Measurements from ENCODE around the gene ATXN1. TPM values are rescaled to one million over a fixed set of nuclear protein-coding genes. Genes with fewer than 3 reads are reported as not detected.
A peak's percentile ranks its signal among the peaks of the same experiment; 100 is the strongest.

The ATXN1 gene
- total and polyA plus RNA-seq, 3 donors from 2014 or later = 12.8 to 84.1 (median 64.3) TPM

DNA sequence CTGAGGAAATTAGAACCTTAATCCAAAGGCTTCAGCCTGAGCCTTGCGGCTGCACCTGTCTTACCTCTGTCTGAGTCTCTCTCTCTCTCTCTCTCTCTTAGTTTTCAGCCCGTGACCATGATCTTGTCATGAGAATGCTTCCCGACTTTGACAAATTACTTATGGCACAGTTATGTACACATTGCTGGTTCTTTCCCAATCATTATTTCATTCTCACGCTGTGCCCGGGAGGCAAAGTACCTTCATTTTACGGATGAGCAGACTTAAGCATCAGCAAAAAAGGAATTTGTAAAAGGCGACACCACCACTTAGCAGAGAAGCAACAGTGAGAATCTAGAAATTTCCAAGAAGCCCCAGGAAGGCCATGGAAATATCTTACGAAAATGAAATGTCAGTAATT is 468.3 kb downstream of the ATXN1 start:
- Histone ChIP-seq H3K4me3 (no peak overlapping the region), H3K9me3 (no peaks in the 10 kb centered on the region), H3K27ac (no peak overlapping the region), H3K36me3 (ENCODE audit: low read depth, missing control alignments) (no peaks in the 10 kb centered on the region), H3K27me3 (no peaks in the 10 kb centered on the region), H3K4me1 (no peaks in the 10 kb centered on the region)
- 90 to 93% methylated on average over 8 of the region's 8 CpGs for WGBS, 2 donors
- intact Hi-C loops (cut with DNase I; ENCODE audit: low total_unique reads) = no loop called here
- DNase-seq = no peak
- TF ChIP-seq, protein P1, sequence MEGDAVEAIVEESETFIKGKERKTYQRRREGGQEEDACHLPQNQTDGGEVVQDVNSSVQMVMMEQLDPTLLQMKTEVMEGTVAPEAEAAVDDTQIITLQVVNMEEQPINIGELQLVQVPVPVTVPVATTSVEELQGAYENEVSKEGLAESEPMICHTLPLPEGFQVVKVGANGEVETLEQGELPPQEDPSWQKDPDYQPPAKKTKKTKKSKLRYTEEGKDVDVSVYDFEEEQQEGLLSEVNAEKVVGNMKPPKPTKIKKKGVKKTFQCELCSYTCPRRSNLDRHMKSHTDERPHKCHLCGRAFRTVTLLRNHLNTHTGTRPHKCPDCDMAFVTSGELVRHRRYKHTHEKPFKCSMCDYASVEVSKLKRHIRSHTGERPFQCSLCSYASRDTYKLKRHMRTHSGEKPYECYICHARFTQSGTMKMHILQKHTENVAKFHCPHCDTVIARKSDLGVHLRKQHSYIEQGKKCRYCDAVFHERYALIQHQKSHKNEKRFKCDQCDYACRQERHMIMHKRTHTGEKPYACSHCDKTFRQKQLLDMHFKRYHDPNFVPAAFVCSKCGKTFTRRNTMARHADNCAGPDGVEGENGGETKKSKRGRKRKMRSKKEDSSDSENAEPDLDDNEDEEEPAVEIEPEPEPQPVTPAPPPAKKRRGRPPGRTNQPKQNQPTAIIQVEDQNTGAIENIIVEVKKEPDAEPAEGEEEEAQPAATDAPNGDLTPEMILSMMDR (IDR thresholded peaks at IDR 0.05) = no peak
- TF ChIP-seq POLR2A (IDR thresholded peaks at IDR 0.05) = no peak

- Histone ChIP-seq H3K4me3 (no peak overlapping the region), H3K4me1 (no peaks in the 10 kb centered on the region), H3K9me3 (no peaks in the 10 kb centered on the region), H3K27me3 (no peaks in the 10 kb centered on the region), H3K27ac (no peak overlapping the region), H3K36me3 (ENCODE audit: low read depth, missing control alignments) (no peaks in the 10 kb centered on the region)
- WGBS, 2 donors = 83 to 89% methylated on average over 5 of the region's 5 CpGs
- intact Hi-C loops (cut with DNase I; ENCODE audit: low total_unique reads) = no loop called here
- no peak for DNase-seq
- TF ChIP-seq, protein P1 (IDR thresholded peaks at IDR 0.05) = no peak
- TF ChIP-seq POLR2A (IDR thresholded peaks at IDR 0.05) = no peak
Measured at GRCh38 chr6:16292432-16292831, 468.8 kb downstream of the ATXN1 start.

- intact Hi-C loops (cut with DNase I; ENCODE audit: low total_unique reads) = no loop called here
- Histone ChIP-seq H3K27ac (no peak overlapping the region), H3K4me1 (no peaks in the 10 kb centered on the region), H3K27me3 (no peaks in the 10 kb centered on the region), H3K9me3 (no peaks in the 10 kb centered on the region), H3K4me3 (no peak overlapping the region), H3K36me3 (ENCODE audit: low read depth, missing control alignments) (no peaks in the 10 kb centered on the region)
- TF ChIP-seq, protein P1 (IDR thresholded peaks at IDR 0.05) = no peak
- TF ChIP-seq POLR2A (IDR thresholded peaks at IDR 0.05) = no peak
- DNase-seq = no peak
- WGBS, 2 donors = 80 to 93% methylated on average over 6 of the region's 6 CpGs
Measured at GRCh38 chr6:16291739-16292138, 469.5 kb downstream of the ATXN1 start.

DNA sequence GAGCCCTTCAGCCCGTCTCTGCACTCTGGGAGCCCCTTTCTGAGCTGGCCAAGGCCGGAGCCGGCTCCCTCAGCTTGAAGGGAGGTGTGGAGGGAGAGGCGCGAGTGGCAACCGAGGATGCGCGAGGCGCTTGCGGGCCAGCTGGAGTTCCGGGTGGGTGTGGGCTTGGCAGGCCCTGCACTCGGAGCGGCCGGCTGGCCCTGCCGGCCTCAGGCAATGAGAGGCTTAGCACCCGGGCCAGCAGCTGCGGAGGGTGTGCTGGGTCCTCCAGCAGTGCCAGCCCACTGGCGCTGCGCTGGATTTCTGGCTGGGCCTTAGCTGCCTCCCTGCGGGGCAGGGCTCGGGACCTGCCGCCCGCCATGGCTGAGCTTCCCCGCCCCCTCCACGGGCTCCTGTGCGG is 473.1 kb downstream of the ATXN1 start:
- 77 to 96% methylated on average over 12 to 23 of the region's 26 CpGs for WGBS, 2 donors
- H3K4me3 ChIP-seq = peak overlapping the region in 1 of 2 donors; percentile 3
- no peak overlapping the region for H3K27ac ChIP-seq
- H3K9me3 ChIP-seq = no peaks in the 10 kb centered on the region
- H3K36me3 ChIP-seq (ENCODE audit: low read depth, missing control alignments) = no peaks in the 10 kb centered on the region
- TF ChIP-seq, protein P1 (IDR thresholded peaks at IDR 0.05) = no peak
- TF ChIP-seq POLR2A (IDR thresholded peaks at IDR 0.05) = no peak
- intact Hi-C loops (cut with DNase I; ENCODE audit: low total_unique reads) = no loop called here
- no peak for DNase-seq
- H3K4me1 ChIP-seq = no peaks in the 10 kb centered on the region
- H3K27me3 ChIP-seq = no peaks in the 10 kb centered on the region

DNA sequence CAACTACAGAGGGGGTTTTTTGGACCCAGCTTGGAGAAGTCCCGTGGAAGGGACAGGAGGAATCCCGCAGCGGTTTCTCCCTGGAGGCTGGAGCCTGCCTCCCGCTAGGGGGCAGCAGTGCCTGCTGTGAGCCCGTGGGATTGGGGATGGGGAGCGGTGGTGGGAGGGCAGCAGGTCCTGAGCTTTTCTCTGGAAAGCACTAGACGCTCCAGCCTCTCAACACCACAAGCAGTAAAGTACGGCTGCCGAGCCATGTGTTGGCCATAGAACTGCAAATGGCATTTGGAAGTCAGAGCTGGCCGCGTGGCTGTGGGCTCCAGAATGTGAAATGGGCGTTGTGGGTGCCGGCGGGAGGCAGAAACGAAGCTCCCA is 475.1 kb downstream of the ATXN1 start:
- no peaks in the 10 kb centered on the region for H3K36me3 ChIP-seq (ENCODE audit: low read depth, missing control alignments)
- no peaks in the 10 kb centered on the region for H3K4me1 ChIP-seq
- H3K4me3 ChIP-seq = no peak overlapping the region
- no peaks in the 10 kb centered on the region for H3K27me3 ChIP-seq
- DNase-seq = peak; percentile 66
- WGBS, 2 donors = 49 to 57% methylated on average over 15 of the region's 15 CpGs
- no peaks in the 10 kb centered on the region for H3K9me3 ChIP-seq
- intact Hi-C loops (cut with DNase I; ENCODE audit: low total_unique reads) = no loop called here
- no peak for TF ChIP-seq POLR2A (IDR thresholded peaks at IDR 0.05)
- TF ChIP-seq, protein P1 (IDR thresholded peaks at IDR 0.05) = peak; percentile 29 to 58 (median 38)
- H3K27ac ChIP-seq = no peak overlapping the region

Data from testis (tissue), 3 donors.